ENCODE results near the gene PTH1R. TPM values are rescaled to one million over a fixed set of nuclear protein-coding genes. Genes with fewer than 3 reads are reported as not detected.

Gene PTH1R
- total RNA-seq, 1 donor from 2014 or later = not detected

GRCh38 chr3:46835054-46835453 is 42.5 kb upstream of the PTH1R start:
- Histone ChIP-seq H3K27me3 (no peaks in the 10 kb centered on the region), H3K79me2 (ENCODE audit: low read depth) (no peaks in the 10 kb centered on the region), H3K4me1 (no peaks in the 10 kb centered on the region), H3K4me2 (no peak overlapping the region), H3F3A (ENCODE audit: low read depth) (no peaks in the 10 kb centered on the region), H4K20me1 (ENCODE audit: low read depth) (no peaks in the 10 kb centered on the region), H3K27ac (no peak overlapping the region), H3K9ac (no peak overlapping the region), H3K4me3 (no peak overlapping the region), H3K9me3 (ENCODE audit: low read depth) (no peaks in the 10 kb centered on the region), H3K36me3 (no peaks in the 10 kb centered on the region), H2AFZ (replicated peaks) (no peak overlapping the region)
- Mint-ChIP-seq H3K27me3 (ENCODE audit: insufficient read depth, low read depth) (peaks cover 10% of the 10 kb centered on the region), H3K27ac (no peak overlapping the region), H3K4me3 (no peak overlapping the region), H3K36me3 (no peaks in the 10 kb centered on the region), H3K4me1 (peaks cover 6% of the 10 kb centered on the region), H3K9me3 (peaks cover 29% of the 10 kb centered on the region)
- no peak for DNase-seq (ENCODE audit: low spot score)
- TF ChIP-seq CTCF (IDR thresholded peaks at IDR 0.05) (no peak), EZH2 (IDR thresholded peaks at IDR 0.05) (no peak), EZH2phosphoT487 (IDR thresholded peaks at IDR 0.05) (no peak)

- Histone ChIP-seq H3K9me3 (ENCODE audit: low read depth) (no peaks in the 10 kb centered on the region), H3K27ac (no peak overlapping the region)
These were observed 42.0 kb upstream of the PTH1R start for GRCh38 chr3:46835491-46835890.

GRCh38 chr3:46838301-46838700 is 39.2 kb upstream of the PTH1R start:
- Mint-ChIP-seq H3K4me1 (peaks cover 6% of the 10 kb centered on the region), H3K27ac (no peak overlapping the region), H3K4me3 (no peak overlapping the region), H3K36me3 (no peaks in the 10 kb centered on the region), H3K9me3 (peaks cover 41% of the 10 kb centered on the region), H3K27me3 (ENCODE audit: insufficient read depth, low read depth) (peaks cover 2% of the 10 kb centered on the region)
- TF ChIP-seq EZH2phosphoT487 (IDR thresholded peaks at IDR 0.05) (no peak), CTCF (IDR thresholded peaks at IDR 0.05) (no peak), EZH2 (IDR thresholded peaks at IDR 0.05) (no peak)
- Histone ChIP-seq H3K9ac (no peak overlapping the region), H3K79me2 (ENCODE audit: low read depth) (no peaks in the 10 kb centered on the region), H3F3A (ENCODE audit: low read depth) (no peaks in the 10 kb centered on the region), H2AFZ (replicated peaks) (no peak overlapping the region), H3K4me2 (no peak overlapping the region), H3K4me3 (no peak overlapping the region), H3K9me3 (ENCODE audit: low read depth) (peaks cover 18% of the 10 kb centered on the region), H3K27me3 (no peaks in the 10 kb centered on the region), H3K36me3 (no peaks in the 10 kb centered on the region), H3K4me1 (no peaks in the 10 kb centered on the region), H4K20me1 (ENCODE audit: low read depth) (no peaks in the 10 kb centered on the region), H3K27ac (no peak overlapping the region)
- no peak for DNase-seq (ENCODE audit: low spot score)

More at GRCh38 chr3:46835491-46835890, 42.0 kb upstream of the PTH1R start:
- Histone ChIP-seq H3F3A (ENCODE audit: low read depth) (no peaks in the 10 kb centered on the region), H4K20me1 (ENCODE audit: low read depth) (no peaks in the 10 kb centered on the region), H2AFZ (replicated peaks) (no peak overlapping the region), H3K4me2 (no peak overlapping the region), H3K9ac (no peak overlapping the region), H3K4me3 (no peak overlapping the region), H3K4me1 (no peaks in the 10 kb centered on the region), H3K27me3 (no peaks in the 10 kb centered on the region), H3K79me2 (ENCODE audit: low read depth) (no peaks in the 10 kb centered on the region), H3K36me3 (no peaks in the 10 kb centered on the region)
- no peak for DNase-seq (ENCODE audit: low spot score)
- Mint-ChIP-seq H3K36me3 (no peaks in the 10 kb centered on the region), H3K27me3 (ENCODE audit: insufficient read depth, low read depth) (peaks cover 10% of the 10 kb centered on the region), H3K4me3 (no peak overlapping the region), H3K4me1 (peaks cover 6% of the 10 kb centered on the region), H3K27ac (no peak overlapping the region), H3K9me3 (peaks cover 33% of the 10 kb centered on the region)
- TF ChIP-seq CTCF (IDR thresholded peaks at IDR 0.05) (no peak), EZH2 (IDR thresholded peaks at IDR 0.05) (no peak), EZH2phosphoT487 (IDR thresholded peaks at IDR 0.05) (no peak)

Measured in neural progenitor cell (in vitro differentiated cells).